Left ventricle myocardium superior (tissue), 1 donor: ENCODE data around the gene LINC01488. TPM values are rescaled to one million over a fixed set of nuclear protein-coding genes. Genes with fewer than 3 reads are reported as not detected.

Source experiments
- ATAC-seq: fragments of 200-7000 bp; cut with Tn5 transposase; one replicate; pipeline ENCODE4 v1.9.1; 2020; ENCODE audit warnings: mild to moderate bottlenecking, moderate library complexity
- DNase-seq: peaks from one replicate; pipeline ENCODE4 v3.0.0-alpha.2; 2020
- intact Hi-C: fragments of 100-400 bp; cut with micrococcal nuclease; formaldehyde crosslinking; loops from one replicate; pipeline ENCODE4 v1.11.0; 2022
- total RNA-seq: library from RNA; stranded (reverse); fragmentation: NEBNext Ultra II Directional; extraction: Animal tissue kit (Norgen Biotek cat#: 25700); gene quantifications from one replicate; pipeline ENCODE4 v1.2.1, GENCODE V29; 2021
- donor health status: DM: no; HTN: yes; CAD: no; lungs with severe emphysema.

The LINC01488 gene
- total RNA-seq, 1 donor from 2014 or later, result not detected

- ATAC-seq (no peak), DNase-seq (peak; percentile 26)
- intact Hi-C loops, result no loop called here
Observed at GRCh38 chr11:69488543-69488940, 7.1 kb downstream of the LINC01488 start.

GRCh38 chr11:69489031-69489745 lies 7.7 kb downstream of the LINC01488 start:
- ATAC-seq (peak; percentile 90), DNase-seq (peak; percentile 71)

GRCh38 chr11:69489746-69490365 lies 8.4 kb downstream of the LINC01488 start:
- intact Hi-C loops, result no loop called here
- ATAC-seq, result peak; percentile 2

More at GRCh38 chr11:69489031-69489745, 7.7 kb downstream of the LINC01488 start:
- intact Hi-C loops, result no loop called here

GRCh38 chr11:69490516-69490915 lies 9.1 kb downstream of the LINC01488 start:
- DNase-seq (peak; percentile 7), ATAC-seq (no peak)
- intact Hi-C loops, result no loop called here

More at GRCh38 chr11:69489746-69490365, 8.4 kb downstream of the LINC01488 start:
- DNase-seq, result peak; percentile 28

- DNase-seq (peak; percentile 18), ATAC-seq (no peak)
- intact Hi-C loops, result no loop called here
Observed at GRCh38 chr11:69491071-69492031, 9.9 kb downstream of the LINC01488 start.

GRCh38 chr11:69492201-69492991 lies 10.9 kb downstream of the LINC01488 start:
- peak; percentile 22 for DNase-seq

GRCh38 chr11:69493931-69494821 lies 12.7 kb downstream of the LINC01488 start:
- no peak for ATAC-seq
- intact Hi-C loops, result no loop called here

More at GRCh38 chr11:69492201-69492991, 10.9 kb downstream of the LINC01488 start:
- ATAC-seq, result no peak
- intact Hi-C loops, result no loop called here

GRCh38 chr11:69494851-69495250 lies 13.4 kb downstream of the LINC01488 start:
- ATAC-seq, result no peak
- DNase-seq, result no peak
- intact Hi-C loops, result no loop called here

More at GRCh38 chr11:69493931-69494821, 12.7 kb downstream of the LINC01488 start:
- DNase-seq, result peak; percentile 28

GRCh38 chr11:69495441-69496201 lies 14.2 kb downstream of the LINC01488 start:
- DNase-seq (peak; percentile 19), ATAC-seq (no peak)
- intact Hi-C loops, result no loop called here

- ATAC-seq (no peak), DNase-seq (peak; percentile 41)
- intact Hi-C loops, result no loop called here
Observed at GRCh38 chr11:69496202-69496557, 14.7 kb downstream of the LINC01488 start.

GRCh38 chr11:69496631-69497220 lies 15.3 kb downstream of the LINC01488 start:
- ATAC-seq (peak; percentile 47), DNase-seq (no peak)
- intact Hi-C loops, result no loop called here

GRCh38 chr11:69497221-69497787 lies 15.8 kb downstream of the LINC01488 start:
- intact Hi-C loops, result no loop called here
- ATAC-seq (peak; percentile 95), DNase-seq (peak; percentile 93)

GRCh38 chr11:69498614-69499175 lies 17.2 kb downstream of the LINC01488 start:
- intact Hi-C loops, result no loop called here
- DNase-seq, result peak; percentile 10
- ATAC-seq, result no peak

GRCh38 chr11:69499186-69499917 lies 17.9 kb downstream of the LINC01488 start:
- intact Hi-C loops, result no loop called here
- ATAC-seq (no peak), DNase-seq (peak; percentile 28)

- intact Hi-C loops, result no loop called here
- ATAC-seq (no peak), DNase-seq (peak; percentile 32)
Observed at GRCh38 chr11:69499918-69500284, 18.4 kb downstream of the LINC01488 start.
